Placental epithelial cell (primary cell): Measurements from ENCODE around the gene ZSCAN12. TPM values are rescaled to one million over a fixed set of nuclear protein-coding genes. Genes with fewer than 3 reads are reported as not detected.

ENCODE experiments used
- small RNA-seq: library from RNA; depleted of rRNA; stranded (forward); fragments of <200 nt; gene quantifications from one replicate; pipeline ENCODE3, GENCODE V24; 2012
- total RNA-seq: library from RNA; depleted of rRNA; stranded (reverse); fragments of >200 nt; gene quantifications from 2 replicates; pipeline ENCODE4 v1.2.3, GENCODE V29; 2012

ZSCAN12 gene
- 8.4 and 9.0 TPM in 2 replicates for total RNA-seq

DNA sequence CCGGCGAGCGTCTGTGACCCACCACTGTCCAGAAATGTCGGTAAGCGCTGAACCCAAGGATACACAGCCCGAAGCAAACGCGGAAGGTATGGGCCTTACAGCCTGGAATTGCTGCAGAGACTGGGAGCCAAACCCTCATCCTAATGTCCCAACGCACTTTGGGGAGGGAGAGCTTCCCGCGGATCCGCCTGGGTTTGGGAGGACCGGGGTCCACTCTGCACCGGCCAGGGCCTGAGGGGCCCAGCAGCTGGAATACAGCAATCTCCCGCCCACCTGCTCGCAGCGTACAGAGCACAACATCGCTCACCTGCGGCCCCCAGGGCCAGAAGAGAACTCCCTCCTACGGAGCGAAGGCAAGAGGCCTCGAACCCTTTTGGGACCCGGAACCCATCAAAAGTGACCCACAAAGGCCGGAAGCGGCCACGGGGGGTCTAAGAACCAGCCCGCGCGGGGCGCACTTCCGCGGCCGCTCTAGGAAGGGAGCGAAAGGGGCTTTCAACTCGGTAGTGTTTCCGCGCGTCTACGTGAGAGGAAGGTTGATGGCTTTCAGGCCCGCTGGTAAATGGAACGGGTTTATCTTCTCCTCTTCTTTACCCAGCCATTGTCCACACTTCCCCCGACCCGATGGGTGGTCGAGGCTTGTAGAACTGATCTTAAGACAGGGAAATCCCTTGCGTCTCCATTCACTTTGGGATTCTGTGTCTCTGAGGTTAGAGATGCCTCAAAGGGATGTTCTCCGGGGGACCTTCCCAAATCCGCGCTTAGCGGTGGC lies at the start of gene ZSCAN12:
Gene ZSCAN12, minus strand, starts transcription at position 398 of the 772 bp plus-strand sequence. CDS start 1,342 bp downstream, outside the sequence.

DNA sequence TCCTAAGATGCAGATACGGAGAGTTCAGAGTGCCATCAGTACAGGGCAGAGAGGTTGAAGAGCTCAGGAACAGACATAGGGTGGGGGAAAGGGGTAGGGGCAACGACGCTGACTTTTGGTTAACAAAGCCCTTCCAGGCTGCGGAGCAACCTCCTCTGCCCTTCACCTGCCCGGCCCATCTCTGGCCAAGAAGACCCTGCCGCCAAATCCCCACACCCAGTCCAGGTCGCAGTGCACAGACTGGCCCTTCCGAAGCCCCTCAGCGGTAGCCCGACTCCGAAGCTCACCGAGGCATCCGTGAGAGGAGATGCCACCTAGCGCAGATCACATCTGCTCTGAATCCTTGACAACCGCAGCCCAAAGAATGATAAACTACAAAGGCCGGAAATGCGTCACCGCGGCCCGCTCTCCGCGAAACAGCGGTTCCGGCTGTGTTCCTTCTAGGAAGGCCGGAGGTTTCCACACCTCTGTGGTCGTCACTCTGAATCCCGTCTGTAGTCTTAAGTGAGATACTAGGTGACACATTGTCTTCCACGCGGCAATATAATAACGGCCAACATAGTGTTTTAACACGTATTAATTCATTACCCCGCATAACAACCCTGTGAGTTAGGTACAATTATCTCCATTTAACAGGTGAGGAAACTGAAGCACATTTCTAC lies 43.7 kb upstream of the ZSCAN12 start, which contains the start of gene ZSCAN23:
Gene ZSCAN23, minus strand, starts transcription at position 380 of the 662 bp plus-strand sequence. CDS start 7,225 bp downstream, outside the sequence.

GRCh38 chr6:28349892-28350737 lies 49.4 kb downstream of the ZSCAN12 start, which contains the start of gene ZKSCAN3:
TSS of gene ZKSCAN3 (plus strand) at chr6:28349947. CDS start at chr6:28359587, 9,640 bp downstream.

DNA sequence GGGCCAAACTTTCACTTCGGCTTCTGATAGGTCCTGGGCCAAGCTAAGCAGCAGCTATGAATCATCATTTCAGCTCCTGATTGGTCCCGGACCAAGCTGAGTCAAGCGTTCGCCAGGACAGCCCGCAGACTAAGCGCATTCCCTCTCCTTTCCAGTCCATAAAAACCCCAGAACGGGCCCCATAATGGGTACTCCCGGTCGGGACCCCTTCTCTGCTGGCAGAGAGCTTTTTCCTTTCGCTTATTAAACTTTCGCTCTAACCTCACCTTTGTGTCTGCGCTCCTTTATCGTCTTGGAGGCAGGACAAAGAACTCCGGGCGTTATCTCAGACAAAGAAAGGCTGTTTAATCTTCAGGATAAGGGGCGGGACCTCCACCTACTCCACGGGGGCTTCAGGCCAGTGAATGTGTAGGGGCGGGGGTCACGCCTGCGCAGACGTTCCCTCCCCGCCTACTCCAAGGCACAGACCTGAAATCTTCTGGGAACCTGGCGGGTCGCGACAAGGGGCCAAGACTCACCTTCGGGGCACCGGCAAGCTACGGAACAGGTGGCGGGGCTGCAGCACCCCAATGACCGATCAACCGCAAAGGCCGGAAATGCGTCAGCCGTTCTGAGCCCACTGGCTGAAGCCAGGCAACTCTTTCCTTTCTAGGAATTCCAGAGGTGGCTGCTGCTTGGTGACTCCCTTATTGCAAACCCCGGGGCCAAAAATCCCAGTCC lies 63.8 kb downstream of the ZSCAN12 start, which contains the start of gene ZSCAN31:
Gene ZSCAN31, minus strand, starts transcription at position 585 of the 720 bp plus-strand sequence. CDS start 6,465 bp downstream, outside the sequence.

Small RNA genes within 50 kb of the gene (small RNA-seq; reads per million reads assigned to genes)
- not detected for gene RNU2-45P

Other genes with a start within 250 kb of the ZSCAN12 start
- 14.9 and 16.5 TPM in 2 replicates for gene ZSCAN9, start 174.5 kb downstream of the ZSCAN12 start, total RNA-seq
- gene ZKSCAN4, start 147.5 kb downstream of the ZSCAN12 start, total RNA-seq = 6.2 and 8.6 TPM in 2 replicates
- gene NKAPL, start 140.4 kb downstream of the ZSCAN12 start, total RNA-seq = 2.7 and 3.5 TPM in 2 replicates
- gene ZSCAN26, start 132.6 kb downstream of the ZSCAN12 start, total RNA-seq = 13.0 and 14.7 TPM in 2 replicates
- 3.5 and 4.8 TPM in 2 replicates for gene PGBD1, start 118.2 kb downstream of the ZSCAN12 start, total RNA-seq
- gene ZSCAN31, start 63.6 kb downstream of the ZSCAN12 start, total RNA-seq = 2.0 and 2.3 TPM in 2 replicates
- 3.9 and 7.9 TPM in 2 replicates for gene ZKSCAN3, start 49.8 kb downstream of the ZSCAN12 start, total RNA-seq
- 8.2 and 11.0 TPM in 2 replicates for gene ZSCAN23, start 43.7 kb upstream of the ZSCAN12 start, total RNA-seq
- gene GPX6, start 116.0 kb upstream of the ZSCAN12 start, total RNA-seq = not detected in 2 replicates
- gene GPX5, start 126.1 kb upstream of the ZSCAN12 start, total RNA-seq = not detected in 2 replicates